Measurements from ENCODE around the gene CX3CL1.

GRCh38 chr16:57379579-57379978 is 7.3 kb downstream of the CX3CL1 start:
- TF ChIP-seq, protein P1, sequence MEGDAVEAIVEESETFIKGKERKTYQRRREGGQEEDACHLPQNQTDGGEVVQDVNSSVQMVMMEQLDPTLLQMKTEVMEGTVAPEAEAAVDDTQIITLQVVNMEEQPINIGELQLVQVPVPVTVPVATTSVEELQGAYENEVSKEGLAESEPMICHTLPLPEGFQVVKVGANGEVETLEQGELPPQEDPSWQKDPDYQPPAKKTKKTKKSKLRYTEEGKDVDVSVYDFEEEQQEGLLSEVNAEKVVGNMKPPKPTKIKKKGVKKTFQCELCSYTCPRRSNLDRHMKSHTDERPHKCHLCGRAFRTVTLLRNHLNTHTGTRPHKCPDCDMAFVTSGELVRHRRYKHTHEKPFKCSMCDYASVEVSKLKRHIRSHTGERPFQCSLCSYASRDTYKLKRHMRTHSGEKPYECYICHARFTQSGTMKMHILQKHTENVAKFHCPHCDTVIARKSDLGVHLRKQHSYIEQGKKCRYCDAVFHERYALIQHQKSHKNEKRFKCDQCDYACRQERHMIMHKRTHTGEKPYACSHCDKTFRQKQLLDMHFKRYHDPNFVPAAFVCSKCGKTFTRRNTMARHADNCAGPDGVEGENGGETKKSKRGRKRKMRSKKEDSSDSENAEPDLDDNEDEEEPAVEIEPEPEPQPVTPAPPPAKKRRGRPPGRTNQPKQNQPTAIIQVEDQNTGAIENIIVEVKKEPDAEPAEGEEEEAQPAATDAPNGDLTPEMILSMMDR (IDR thresholded peaks at IDR 0.05 in 2 of 3, conservative IDR thresholded peaks at IDR 0.05 in 1 of 3; ENCODE audit: insufficient read depth in 2 of 3, low read depth in 1 of 3, low read length in 3 of 3), result no peak
- TF ChIP-seq ZNF354B (CRISPR knock-in tag; IDR thresholded peaks at IDR 0.05) (no peak), MXI1 (IDR thresholded peaks at IDR 0.05; ENCODE audit: low read depth, low read length) (no peak)

All from K562 (cell line).